BLaER1 treated with 17β-estradiol and CSF1 and Interleukin-3, amounts not matched to agents 10 nM and 100 nM (cell line): ENCODE data around the gene IL17B.
A peak's percentile ranks its signal among the peaks of the same experiment; 100 is the strongest.
"Not testable (repeated sequence)": the region's sequence is repeated elsewhere in the genome, so short reads cannot be mapped to it uniquely, and the experiment has no call there.

Source experiments
- H3K27ac ChIP-seq, 11 experiments: shearing (Covaris generic); formaldehyde crosslinking; 2 replicates each; pipeline ENCODE4 v1.8.1; 2022
- H3K27me3 ChIP-seq, 11 experiments: shearing (Covaris generic); formaldehyde crosslinking; 2 replicates each; pipeline ENCODE4 v1.8.1; 2022
- H3K36me3 ChIP-seq, 11 experiments: shearing (Covaris generic); formaldehyde crosslinking; 2 replicates each; pipeline ENCODE4 v1.8.1; 2022
- H3K4me1 ChIP-seq, 10 experiments: shearing (Covaris generic); formaldehyde crosslinking; 2 replicates each; pipeline ENCODE4 v1.8.1; 2022
- H3K4me2 ChIP-seq, 11 experiments: shearing (Covaris generic); formaldehyde crosslinking; 2 replicates each; pipeline ENCODE4 v1.8.1; 2022
- H3K4me3 ChIP-seq, 10 experiments: shearing (Covaris generic); formaldehyde crosslinking; 2 replicates each; pipeline ENCODE4 v1.8.1; 2022
- H3K9ac ChIP-seq, 11 experiments: shearing (Covaris generic); formaldehyde crosslinking; 2 replicates each; pipeline ENCODE4 v1.8.1; 2022
- H3K9me3 ChIP-seq, 11 experiments: shearing (Covaris generic); formaldehyde crosslinking; replicated peaks in 1 of 11; 2 replicates each; pipeline ENCODE4 v1.8.1; 2022
- H4K20me1 ChIP-seq, 11 experiments: shearing (Covaris generic); formaldehyde crosslinking; 2 replicates each; pipeline ENCODE4 v1.8.1; 2022
- Cebpa-rat ChIP-seq, 11 experiments: shearing (Covaris generic); IDR thresholded peaks; 2 replicates each; pipeline ENCODE4 v1.8.1; 2022

The IL17B gene

DNA sequence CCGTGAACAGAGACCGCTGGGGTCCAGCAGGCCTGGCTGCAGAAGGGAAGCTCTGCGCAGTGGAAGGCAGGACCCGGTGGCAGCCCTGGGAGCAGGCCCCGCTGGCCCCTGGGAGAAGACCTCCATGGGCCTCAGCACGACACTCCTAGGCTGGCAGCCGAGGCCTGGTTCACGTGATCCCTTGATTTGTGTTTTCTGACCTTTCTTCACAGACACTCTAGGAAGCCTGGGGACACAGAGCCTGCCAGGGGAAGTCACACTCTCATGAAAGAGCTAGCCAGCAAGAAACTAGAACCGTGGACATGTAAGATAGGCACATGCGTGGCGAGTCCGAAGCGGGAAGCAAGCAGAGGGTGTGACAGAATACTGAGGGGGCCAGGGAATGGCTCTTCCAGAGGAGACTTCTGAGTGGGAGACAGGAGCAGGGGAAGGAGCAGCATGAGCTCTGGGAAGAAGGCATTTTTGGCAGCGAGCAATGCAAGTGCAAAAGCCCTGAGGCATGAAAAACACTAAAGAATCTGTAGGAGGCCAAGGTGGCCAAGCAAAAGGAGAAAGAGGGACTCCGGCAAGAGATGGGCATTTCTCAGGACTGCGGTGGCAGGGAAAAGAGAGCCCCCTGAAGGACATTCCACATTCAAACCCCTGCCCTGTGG is 26.6 kb upstream of the IL17B start:
- no peak overlapping the region for H3K4me3 ChIP-seq
- no peaks in the 10 kb centered on the region for H3K27me3 ChIP-seq
- H4K20me1 ChIP-seq: no peaks in the 10 kb centered on the region
- peaks cover 8 to 42% (median 33%) of the 10 kb centered on the region in 10 experiments; a peak in 18 of 20 replicates for H3K4me1 ChIP-seq
- H3K27ac ChIP-seq: peak overlapping the region in 2 of 11 experiments; percentile 7 to 8; a peak in 3 of 22 replicates
- no peaks in the 10 kb centered on the region for H3K9me3 ChIP-seq
- TF ChIP-seq Cebpa-rat (IDR thresholded peaks at IDR 0.05): no peak
- H3K36me3 ChIP-seq: no peaks in the 10 kb centered on the region
- H3K9ac ChIP-seq: 0 out of 22 replicates have a peak overlapping the region, but pooled peaks of 1 of the 11 experiments have one; percentile 7
- H3K4me2 ChIP-seq: peak overlapping the region in 8 of 11 experiments; percentile 7 to 56 (median 31); a peak in 10 of 22 replicates

DNA sequence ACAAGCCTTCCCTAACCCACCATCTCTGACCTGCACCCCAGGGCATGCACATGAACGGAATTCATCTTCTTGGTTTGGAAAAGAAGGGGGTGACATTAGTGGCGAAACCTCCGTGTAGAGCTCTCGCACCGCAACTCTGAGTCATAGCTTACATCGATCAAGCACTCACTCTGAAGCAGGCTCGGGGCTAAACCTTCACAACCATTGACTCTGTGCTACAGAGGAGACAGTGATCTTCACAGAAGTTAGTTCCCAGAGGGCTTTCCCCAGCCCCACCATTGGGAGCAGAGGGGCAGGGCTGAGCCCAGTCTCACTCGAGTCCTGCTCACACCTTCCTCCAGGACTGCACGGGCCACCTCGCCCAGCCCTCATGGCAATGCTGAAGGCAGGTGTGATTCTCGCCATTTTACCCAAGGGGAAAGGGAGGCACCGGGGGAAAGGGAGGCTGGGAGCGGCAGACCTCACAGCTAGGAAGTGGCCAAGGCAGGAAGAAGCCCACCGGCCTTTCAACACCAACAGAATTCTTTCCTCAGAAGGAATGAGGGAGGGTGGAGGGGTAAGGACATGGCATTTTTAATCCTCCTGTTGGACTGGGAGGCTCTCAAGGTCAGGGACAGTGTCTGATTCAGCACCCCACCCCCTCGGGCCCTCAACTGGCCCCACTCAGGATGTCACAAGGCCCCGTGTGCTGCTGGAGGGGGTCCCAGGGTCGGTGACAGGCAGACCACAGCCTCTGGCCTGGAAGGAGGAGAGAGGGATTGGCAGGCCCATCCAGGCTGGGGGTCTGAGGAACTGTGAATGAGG is 25.9 kb upstream of the IL17B start:
- H3K27me3 ChIP-seq: no peaks in the 10 kb centered on the region
- no peaks in the 10 kb centered on the region for H4K20me1 ChIP-seq
- H3K4me2 ChIP-seq: peak overlapping the region in 9 of 11 experiments; percentile 7 to 56 (median 30); a peak in 14 of 22 replicates
- H3K4me1 ChIP-seq: peaks cover 8 to 45% (median 36%) of the 10 kb centered on the region in 10 experiments; a peak in 18 of 20 replicates
- no peak for TF ChIP-seq Cebpa-rat (IDR thresholded peaks at IDR 0.05)
- no peaks in the 10 kb centered on the region for H3K9me3 ChIP-seq
- peak overlapping the region in 2 of 11 experiments; percentile 7 to 8; a peak in 4 of 22 replicates for H3K27ac ChIP-seq
- 0 out of 22 replicates have a peak overlapping the region, but pooled peaks of 1 of the 11 experiments have one; percentile 7 for H3K9ac ChIP-seq
- no peak overlapping the region for H3K4me3 ChIP-seq
- H3K36me3 ChIP-seq: no peaks in the 10 kb centered on the region

DNA sequence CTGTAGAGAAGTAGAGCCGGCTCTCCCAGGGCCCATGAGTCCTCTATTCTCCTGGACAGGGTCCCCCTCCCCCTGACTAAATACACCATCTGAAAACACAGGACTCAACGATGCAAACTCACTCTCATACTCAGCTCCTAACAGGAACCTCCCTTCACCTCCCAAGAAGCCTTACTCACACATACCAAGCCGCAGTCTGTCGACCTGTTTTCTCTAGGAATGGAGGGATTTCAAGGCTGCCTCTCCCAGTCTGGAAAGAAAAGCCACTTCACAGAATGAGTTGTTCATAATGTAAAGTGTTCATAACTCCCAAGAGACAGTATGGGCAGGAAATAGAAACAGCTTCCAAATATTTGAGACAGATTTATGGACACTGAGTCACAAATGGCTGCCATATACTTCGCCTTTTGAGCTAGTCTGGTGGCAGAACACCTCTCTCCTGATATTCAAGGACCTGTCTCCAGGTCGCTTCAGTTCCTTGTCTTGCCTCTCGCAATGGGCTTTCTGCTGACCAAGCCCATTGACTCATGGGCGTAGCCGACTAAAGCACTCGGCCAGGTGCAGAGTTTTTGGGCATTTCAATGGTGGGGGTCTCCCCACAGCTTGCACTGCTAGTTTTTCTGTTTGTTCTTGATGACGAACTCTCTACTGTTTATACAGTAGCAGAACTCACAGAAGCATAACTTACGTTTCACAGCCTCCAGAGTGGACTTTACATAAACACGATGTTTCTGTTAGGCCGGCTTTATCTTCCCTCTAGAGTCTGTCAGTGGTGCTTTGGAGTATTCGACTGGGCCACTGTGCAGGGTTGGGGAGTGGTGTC is 25.0 kb upstream of the IL17B start:
- H3K27ac ChIP-seq: no peak overlapping the region
- H3K4me3 ChIP-seq: no peak overlapping the region
- no peaks in the 10 kb centered on the region for H3K27me3 ChIP-seq
- H3K9ac ChIP-seq: no peak overlapping the region
- TF ChIP-seq Cebpa-rat (IDR thresholded peaks at IDR 0.05): no peak
- H3K9me3 ChIP-seq: no peaks in the 10 kb centered on the region
- H3K36me3 ChIP-seq: no peaks in the 10 kb centered on the region
- no peaks in the 10 kb centered on the region for H4K20me1 ChIP-seq
- H3K4me2 ChIP-seq: peak overlapping the region in 5 of 11 experiments; percentile 10 to 56 (median 39); a peak in 5 of 22 replicates
- H3K4me1 ChIP-seq: peaks cover 8 to 45% (median 36%) of the 10 kb centered on the region in 10 experiments; a peak in 18 of 20 replicates

GRCh38 chr5:149402291-149402690 is 23.2 kb upstream of the IL17B start:
- Histone ChIP-seq H3K36me3 (no peaks in the 10 kb centered on the region), H3K27ac (no peak overlapping the region), H3K9me3 (no peaks in the 10 kb centered on the region), H4K20me1 (no peaks in the 10 kb centered on the region), H3K4me1 (peaks cover 12 to 45% (median 29%) of the 10 kb centered on the region in 10 experiments; a peak in 18 of 20 replicates), H3K9ac (no peak overlapping the region), H3K27me3 (no peaks in the 10 kb centered on the region), H3K4me3 (no peak overlapping the region), H3K4me2 (no peak overlapping the region)
- TF ChIP-seq Cebpa-rat (IDR thresholded peaks at IDR 0.05): no peak

- no peak for TF ChIP-seq Cebpa-rat (IDR thresholded peaks at IDR 0.05)
- H3K27me3 ChIP-seq: no peaks in the 10 kb centered on the region
- no peak overlapping the region for H3K4me3 ChIP-seq
- H4K20me1 ChIP-seq: no peaks in the 10 kb centered on the region
- H3K4me2 ChIP-seq: peak overlapping the region in 10 of 11 experiments; percentile 15 to 72 (median 47); a peak in 17 of 22 replicates
- peak overlapping the region in 1 of 11 experiments; percentile 25; a peak in 1 of 22 replicates for H3K27ac ChIP-seq
- no peak overlapping the region for H3K9ac ChIP-seq
- H3K9me3 ChIP-seq: no peaks in the 10 kb centered on the region
- H3K36me3 ChIP-seq: no peaks in the 10 kb centered on the region
- H3K4me1 ChIP-seq: peaks cover 8 to 37% (median 29%) of the 10 kb centered on the region in 10 experiments; a peak in 18 of 20 replicates
Measured at GRCh38 chr5:149401051-149401450, 22.0 kb upstream of the IL17B start.

GRCh38 chr5:149400304-149400703 is 21.2 kb upstream of the IL17B start:
- no peaks in the 10 kb centered on the region for H3K9me3 ChIP-seq
- H3K36me3 ChIP-seq: no peaks in the 10 kb centered on the region
- H3K27me3 ChIP-seq: no peaks in the 10 kb centered on the region
- no peak for TF ChIP-seq Cebpa-rat (IDR thresholded peaks at IDR 0.05)
- 0 out of 22 replicates have a peak overlapping the region, but pooled peaks of 1 of the 11 experiments have one; percentile 7 for H3K27ac ChIP-seq
- H3K9ac ChIP-seq: no peak overlapping the region
- peaks cover 8 to 35% (median 25%) of the 10 kb centered on the region in 10 experiments; a peak in 18 of 20 replicates for H3K4me1 ChIP-seq
- H3K4me3 ChIP-seq: no peak overlapping the region
- H3K4me2 ChIP-seq: peak overlapping the region in 8 of 11 experiments; percentile 16 to 72 (median 60); a peak in 15 of 22 replicates
- no peaks in the 10 kb centered on the region for H4K20me1 ChIP-seq

GRCh38 chr5:149399775-149400174 is 20.7 kb upstream of the IL17B start:
- no peaks in the 10 kb centered on the region for H4K20me1 ChIP-seq
- no peaks in the 10 kb centered on the region for H3K9me3 ChIP-seq
- no peak overlapping the region for H3K4me3 ChIP-seq
- H3K27ac ChIP-seq: no peak overlapping the region
- H3K4me1 ChIP-seq: peaks cover 8 to 29% (median 20%) of the 10 kb centered on the region in 10 experiments; a peak in 18 of 20 replicates
- no peaks in the 10 kb centered on the region for H3K36me3 ChIP-seq
- TF ChIP-seq Cebpa-rat (IDR thresholded peaks at IDR 0.05): no peak
- H3K4me2 ChIP-seq: no peak overlapping the region
- H3K27me3 ChIP-seq: no peaks in the 10 kb centered on the region
- H3K9ac ChIP-seq: no peak overlapping the region

- H3K9me3 ChIP-seq, H3K27ac ChIP-seq, H3K9ac ChIP-seq, H3K4me3 ChIP-seq, H3K27me3 ChIP-seq, H4K20me1 ChIP-seq, H3K36me3 ChIP-seq: not testable (repeated sequence)
- Histone ChIP-seq H3K4me1 (peaks cover 8 to 21% (median 15%) of the 10 kb centered on the region in 10 experiments; a peak in 18 of 20 replicates), H3K4me2 (peak overlapping the region in 2 of 11 experiments; percentile 35 to 38; a peak in 2 of 22 replicates)
Measured at GRCh38 chr5:149398747-149399266, 19.7 kb upstream of the IL17B start.
